Aorta (tissue), 5 donors: ENCODE measurements around the gene FGF14. TPM values are rescaled to one million over a fixed set of nuclear protein-coding genes. Genes with fewer than 3 reads are reported as not detected.

Experiments used
- ATAC-seq: fragments of 200-7000 bp; cut with Tn5 transposase; one replicate; pipeline ENCODE4 v1.9.1; 2022; ENCODE audit warnings: moderate library complexity; ENCODE audit not compliant: low FRiP score
- DNase-seq, 2 donors: peaks; one replicate each; pipeline ENCODE4 v3.0.0-alpha.2; 2020
- H3K27ac ChIP-seq, 2 donors: one replicate each; pipeline ENCODE4 v1.5.1; 2013; ENCODE audit warnings: low read length in 2 of 2, mild to moderate bottlenecking in 2 of 2, moderate library complexity in 2 of 2, control low read depth in 1 of 2, inconsistent platforms in 1 of 2, low read depth in 1 of 2
- H3K27me3 ChIP-seq, 2 donors: one replicate each; pipeline ENCODE4 v1.6.1; 2013; ENCODE audit warnings: control low read depth in 1 of 2, low read length in 1 of 2, mild to moderate bottlenecking in 1 of 2, moderate library complexity in 1 of 2; ENCODE audit not compliant: insufficient read depth in 2 of 2, control insufficient read depth in 1 of 2
- H3K36me3 ChIP-seq, 2 donors: one replicate each; pipeline ENCODE4 v1.6.1; 2013; ENCODE audit warnings: control low read depth in 1 of 2, low read length in 1 of 2, mild to moderate bottlenecking in 1 of 2; ENCODE audit not compliant: insufficient read depth in 2 of 2, control insufficient read depth in 1 of 2
- H3K4me1 ChIP-seq, 2 donors: one replicate each; pipeline ENCODE4 v1.6.1; 2013; ENCODE audit warnings: low read length in 2 of 2, control low read depth in 1 of 2, mild to moderate bottlenecking in 1 of 2, moderate library complexity in 1 of 2; ENCODE audit not compliant: insufficient read depth in 2 of 2, control insufficient read depth in 1 of 2
- H3K4me3 ChIP-seq, 2 donors: one replicate each; pipeline ENCODE4 v1.5.1; 2013; ENCODE audit warnings: low read length in 2 of 2, control low read depth in 1 of 2, mild to moderate bottlenecking in 1 of 2
- H3K9me3 ChIP-seq: one replicate; pipeline ENCODE4 v1.6.1; 2013; ENCODE audit warnings: mild to moderate bottlenecking, low read length; ENCODE audit not compliant: control insufficient read depth
- WGBS, 2 donors: extraction: QIAGEN DNeasy Blood & Tissue Kit; methylation state at CpG; one replicate each; pipeline ENCODE4 v1.1.7; 2013; 5-methylcytosine and 5-hydroxymethylcytosine counted together
- intact Hi-C, 2 donors: fragments of 100-400 bp; cut with DNase I; formaldehyde crosslinking; loops; one replicate each; pipeline versions ENCODE4 v1.14.2 to v1.15.0; 2022
- long read RNA-seq, 2 donors: library from polyadenylated mRNA; unstranded; transcript quantifications; one replicate each; pipeline ENCODE4 v2.0.0, GENCODE V29; 2020 to 2021
- polyA plus RNA-seq, 2 donors: library from polyadenylated mRNA; stranded (reverse); fragments of 200-250 nt; gene quantifications; one replicate each; pipeline ENCODE4 v1.2.3, GENCODE V29; 2013
- total RNA-seq, 2 donors: library from RNA; stranded (reverse); fragmentation: NEBNext Ultra II Directional; extraction: Animal tissue kit (Norgen Biotek cat#: 25700); gene quantifications; one replicate each; pipeline ENCODE4 v1.2.1, GENCODE V29; 2021
- donor health status: healthy with polysubstance abuse.
- donor health status: Bipolar disorder and iron deficiency.
- donor health status: DM: no; HTN: no; CAD: no.
- donor health status: DM: no; HTN: no; CAD: no.
- donor health status: DM: yes; HTN: yes; CAD: no.

The FGF14 gene
- total RNA-seq (1 to 10 TPM in 1 of 2 donors, under 1 TPM in 1; 0.84 to 4.6 TPM), polyA plus RNA-seq (under 1 TPM; 0.13 to 0.59 TPM)
- long read RNA-seq, donor 1, partial matches to known transcripts: 0 of 3 reads
- long read RNA-seq, donor 1, other reads (novel, unspliced or antisense): 3 of 3 reads
- long read RNA-seq, donor 2, partial matches to known transcripts: 0 of 13 reads
- long read RNA-seq, donor 2, other reads (novel, unspliced or antisense): 13 of 13 reads

DNA sequence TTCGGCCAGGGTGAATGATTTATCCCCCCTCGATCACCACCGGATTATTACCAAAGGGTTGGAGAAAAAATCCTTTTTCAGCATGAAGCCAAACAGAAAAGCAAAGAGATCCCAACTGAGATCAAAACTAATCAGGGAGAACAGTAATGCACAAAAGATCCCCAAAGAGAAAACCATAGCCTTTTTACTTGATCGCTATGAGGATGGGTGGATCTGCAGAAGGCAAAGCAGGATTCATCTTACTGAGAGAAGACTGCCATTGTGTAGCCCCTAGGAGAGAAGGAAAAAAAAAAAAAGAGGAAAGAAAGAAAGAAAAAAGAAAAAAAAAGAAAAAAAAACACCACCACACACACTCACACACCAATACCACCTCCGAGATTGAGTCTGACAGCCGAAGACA, at the start of gene FGF14:
FGF14 (minus strand) TSS at position 283 of the 400 bp plus-strand sequence.
- Histone ChIP-seq H3K27ac (no peak within 1 kb of the TSS), H3K4me1 (no peaks in the 10 kb centered on the region), H3K9me3 (peaks cover 1% of the 10 kb centered on the region), H3K4me3 (peak within 1 kb of the TSS; percentile 66), H3K27me3 (no peaks in the 10 kb centered on the region), H3K36me3 (no peaks in the 10 kb centered on the region)
- DNase-seq (no peak), ATAC-seq (no peak)
- 2 to 4% methylated on average over 6 of the region's 6 CpGs for WGBS, 2 donors
- intact Hi-C loops: no loop called here

- no peaks in the 10 kb centered on the region for H3K9me3 ChIP-seq
- no peak for ATAC-seq
- H3K27me3 ChIP-seq: no peaks in the 10 kb centered on the region
- no peak overlapping the region for H3K27ac ChIP-seq
- intact Hi-C loops: no loop called here
- 73 to 89% methylated on average over 1 of the region's 1 CpG for WGBS, 2 donors
- H3K4me3 ChIP-seq: no peak overlapping the region
- H3K4me1 ChIP-seq: no peaks in the 10 kb centered on the region
- no peak for DNase-seq
- H3K36me3 ChIP-seq: no peaks in the 10 kb centered on the region
Measured at GRCh38 chr13:102443249-102443648, 41.4 kb upstream of the FGF14 start.

DNA sequence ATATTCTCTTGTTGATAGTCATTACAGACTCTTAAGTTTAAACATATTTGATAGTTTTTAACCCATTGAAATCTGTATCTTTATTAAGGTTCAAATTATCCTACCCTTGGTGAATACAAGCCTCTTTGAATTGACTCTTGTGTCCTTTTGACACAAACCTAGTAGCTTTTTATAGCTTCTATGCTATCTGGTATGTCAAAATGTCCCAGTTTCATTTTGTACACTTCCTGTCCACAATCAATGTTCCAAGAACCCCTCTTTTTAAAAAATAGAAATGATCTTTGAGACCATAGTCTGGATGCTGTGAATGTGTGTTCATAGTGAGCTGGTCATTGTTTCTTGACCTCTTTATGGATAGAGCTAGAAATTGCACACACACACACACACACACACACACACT, 39.2 kb upstream of the FGF14 start:
- DNase-seq: no peak
- intact Hi-C loops: no loop called here

DNA sequence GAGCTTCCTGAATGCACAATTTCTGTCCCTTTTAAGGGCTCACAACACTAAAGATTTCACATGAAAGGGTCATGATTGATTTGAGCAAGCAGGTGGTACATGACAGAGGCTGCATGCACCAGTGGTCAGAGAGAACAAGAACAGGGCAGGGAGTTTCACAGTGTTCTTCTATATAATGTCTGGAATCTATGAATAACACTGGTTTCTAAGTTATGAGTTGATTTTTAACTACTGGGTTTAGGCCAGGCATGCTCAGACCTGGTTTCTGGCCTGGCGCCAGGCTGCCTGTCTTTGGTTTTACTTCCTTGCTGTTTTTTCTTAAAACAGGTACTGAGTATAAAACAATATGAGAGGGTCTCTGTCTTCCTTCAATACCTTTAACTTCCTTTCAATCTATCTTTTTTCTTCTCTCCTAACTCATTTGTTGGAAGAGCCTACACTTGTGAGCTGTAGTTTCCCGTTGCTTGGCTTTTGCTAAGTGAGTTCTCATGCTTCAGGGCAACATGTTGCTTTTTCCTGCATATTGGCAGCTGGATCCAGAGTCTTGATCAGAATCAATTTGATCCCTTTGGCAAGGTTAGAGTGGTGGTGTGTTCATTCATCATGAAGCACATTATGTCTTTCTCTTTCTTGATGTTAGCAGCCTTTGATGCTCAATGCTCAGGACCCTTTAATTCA, 38.5 kb upstream of the FGF14 start:
- H3K4me3 ChIP-seq: no peak overlapping the region
- no peaks in the 10 kb centered on the region for H3K4me1 ChIP-seq
- H3K36me3 ChIP-seq: no peaks in the 10 kb centered on the region
- H3K9me3 ChIP-seq: no peaks in the 10 kb centered on the region
- DNase-seq (no peak), ATAC-seq (no peak)
- no peak overlapping the region for H3K27ac ChIP-seq
- intact Hi-C loops: no loop called here
- no peaks in the 10 kb centered on the region for H3K27me3 ChIP-seq
- WGBS, 2 donors: 37% methylated on average over 2 of the region's 2 CpGs

More for the DNA sequence above, 39.2 kb upstream of the FGF14 start:
- ATAC-seq: no peak
- no peaks in the 10 kb centered on the region for H3K4me1 ChIP-seq
- H3K4me3 ChIP-seq: no peak overlapping the region
- H3K9me3 ChIP-seq: no peaks in the 10 kb centered on the region
- H3K36me3 ChIP-seq: no peaks in the 10 kb centered on the region
- H3K27me3 ChIP-seq: no peaks in the 10 kb centered on the region
- H3K27ac ChIP-seq: no peak overlapping the region

- Histone ChIP-seq H3K36me3 (no peaks in the 10 kb centered on the region), H3K27ac (no peak overlapping the region), H3K27me3 (peaks cover 0 to 1% of the 10 kb centered on the region in 2 donors), H3K4me3 (no peak overlapping the region), H3K9me3 (no peaks in the 10 kb centered on the region), H3K4me1 (no peaks in the 10 kb centered on the region)
- WGBS, 2 donors: 66 to 71% methylated on average over 2 of the region's 2 CpGs
- intact Hi-C loops: no loop called here
- DNase-seq (no peak), ATAC-seq (no peak)
Measured at GRCh38 chr13:102422690-102423089, 20.8 kb upstream of the FGF14 start.

GRCh38 chr13:102405499-102406100, 3.8 kb upstream of the FGF14 start:
- ATAC-seq: no peak
- Histone ChIP-seq H3K9me3 (peaks cover 1% of the 10 kb centered on the region), H3K27me3 (no peaks in the 10 kb centered on the region), H3K27ac (no peak overlapping the region), H3K4me3 (no peak overlapping the region), H3K36me3 (no peaks in the 10 kb centered on the region), H3K4me1 (no peaks in the 10 kb centered on the region)
- intact Hi-C loops: no loop called here
- no peak for DNase-seq
- 67 to 68% methylated on average over 3 of the region's 3 CpGs for WGBS, 2 donors

- ATAC-seq: peak; percentile 66
- peak overlapping the region; percentile 41 to 66 for H3K4me3 ChIP-seq
- WGBS, 2 donors: 4 to 7% methylated on average over 14 of the region's 14 CpGs
- H3K36me3 ChIP-seq: no peaks in the 10 kb centered on the region
- H3K4me1 ChIP-seq: no peaks in the 10 kb centered on the region
- DNase-seq: peak in 1 of 2 donors; percentile 70
- no peak overlapping the region for H3K27ac ChIP-seq
- peaks cover 1% of the 10 kb centered on the region for H3K9me3 ChIP-seq
- intact Hi-C loops: no loop called here
- H3K27me3 ChIP-seq: no peaks in the 10 kb centered on the region
Measured at GRCh38 chr13:102402290-102402689, 442 bp upstream of the FGF14 start.

- Histone ChIP-seq H3K27ac (no peak overlapping the region), H3K4me3 (peak overlapping the region; percentile 66), H3K9me3 (peaks cover 1% of the 10 kb centered on the region), H3K27me3 (no peaks in the 10 kb centered on the region), H3K4me1 (no peaks in the 10 kb centered on the region), H3K36me3 (no peaks in the 10 kb centered on the region)
- intact Hi-C loops: no loop called here
- DNase-seq (no peak), ATAC-seq (peak; percentile 11)
- WGBS, 2 donors: 1 to 2% methylated on average over 7 of the region's 7 CpGs
Measured at GRCh38 chr13:102401265-102401664, 583 bp downstream of the FGF14 start.

GRCh38 chr13:102400675-102401145, 1.1 kb downstream of the FGF14 start:
- Histone ChIP-seq H3K4me3 (peak overlapping the region; percentile 66), H3K27me3 (no peaks in the 10 kb centered on the region), H3K4me1 (no peaks in the 10 kb centered on the region), H3K27ac (no peak overlapping the region), H3K36me3 (no peaks in the 10 kb centered on the region), H3K9me3 (peaks cover 1% of the 10 kb centered on the region)
- intact Hi-C loops: no loop called here
- ATAC-seq: peak; percentile 58
- WGBS, 2 donors: 0% methylated on average over 24 of the region's 24 CpGs
- peak; percentile 51 to 82 for DNase-seq
